ENCODE data around the gene CT47B1.
"Not testable (repeated sequence)": the region's sequence is repeated elsewhere in the genome, so short reads cannot be mapped to it uniquely, and the experiment has no call there.

CT47B1 gene

DNA sequence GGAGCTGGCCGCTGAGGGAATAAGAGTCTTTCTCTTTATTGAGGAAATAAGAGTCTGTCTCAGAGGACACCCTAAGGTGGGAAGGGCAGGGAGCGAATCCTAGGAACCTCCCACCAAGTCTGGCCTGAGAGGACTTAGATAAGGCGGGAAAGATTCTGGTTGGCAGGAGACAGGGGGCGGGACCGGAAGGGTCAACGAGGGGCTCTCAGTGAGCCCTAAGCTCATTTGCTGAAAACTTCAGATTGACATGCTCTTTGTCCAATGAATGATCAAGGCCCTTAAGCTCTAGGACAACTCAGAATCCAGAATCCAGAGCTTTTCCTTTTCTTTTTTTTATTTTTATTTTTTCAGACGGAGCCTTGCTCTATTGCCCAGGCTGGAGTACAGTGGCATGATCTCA, at the start of gene CT47B1:
TSS of gene CT47B1 (minus strand) at position 101 of the 400 bp plus-strand sequence. CDS start 196 bp downstream, outside the sequence.
- DNase-seq (ENCODE audit: low spot score): not testable (repeated sequence)

GRCh38 chrX:120874678-120875557, 748 bp downstream of the CT47B1 start:
- DNase-seq (ENCODE audit: low spot score): no peak

DNA sequence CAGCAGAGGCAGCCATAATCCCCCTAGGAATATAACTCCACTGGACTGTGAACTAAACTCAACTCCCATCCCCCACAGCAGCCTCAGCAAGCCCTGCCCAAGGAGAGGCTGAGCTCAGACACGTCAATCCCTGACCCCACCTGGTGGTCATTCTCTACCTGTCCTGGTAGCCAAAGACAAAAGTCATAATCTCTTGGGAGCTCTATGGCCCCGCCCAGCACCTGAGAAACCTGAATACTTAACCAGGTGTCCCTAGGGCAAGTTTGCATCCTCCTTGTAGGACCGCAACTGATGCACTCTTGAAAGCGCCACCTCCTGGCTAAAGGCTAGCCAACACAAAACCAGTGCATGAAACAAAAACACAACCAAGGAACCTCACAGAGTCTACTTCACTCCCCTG, 18.4 kb downstream of the CT47B1 start:
- DNase-seq (ENCODE audit: low spot score): peak; percentile 3

- peak; percentile 3 for DNase-seq (ENCODE audit: low spot score)
These were observed 34.8 kb downstream of the CT47B1 start for GRCh38 chrX:120840827-120841226.

DNA sequence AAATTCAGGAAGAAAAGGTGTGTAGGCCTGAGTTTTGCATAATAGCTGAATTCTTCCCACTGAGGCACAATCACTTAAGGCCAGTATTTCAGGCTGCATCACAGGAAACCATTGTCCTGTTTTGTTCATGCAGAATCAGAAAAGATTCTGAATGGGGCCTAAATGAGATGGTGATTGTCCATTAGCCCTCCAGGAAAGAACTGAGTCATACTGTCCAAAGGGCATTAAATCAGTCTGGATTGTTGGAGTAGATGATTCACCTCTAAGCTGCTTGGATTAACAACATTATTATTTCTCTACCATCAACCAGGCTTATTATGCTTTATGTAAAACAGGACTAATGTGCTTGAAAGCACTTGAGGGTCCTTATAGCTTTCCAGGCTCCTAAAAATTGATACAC, 36.2 kb downstream of the CT47B1 start:
- no peak for DNase-seq (ENCODE audit: low spot score)

DNA sequence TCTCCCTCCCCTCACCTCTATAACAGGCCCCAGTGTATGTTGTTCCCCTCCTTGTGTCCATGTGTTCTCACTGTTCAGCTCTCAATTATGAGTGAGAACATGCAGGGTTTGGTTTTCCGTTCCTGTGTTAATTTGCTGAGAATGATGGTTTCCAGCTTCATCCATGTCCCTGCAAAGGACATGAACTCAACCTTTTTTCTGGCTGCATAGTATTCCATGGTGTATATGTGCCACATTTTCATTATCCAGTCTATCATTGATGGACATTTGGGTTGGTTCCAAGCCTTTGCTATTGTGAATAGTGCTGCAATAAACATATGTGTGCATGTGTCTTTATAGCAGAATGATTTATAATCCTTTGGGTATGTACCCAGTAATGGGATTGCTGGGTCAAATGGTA, 48.5 kb downstream of the CT47B1 start:
- not testable (repeated sequence) for DNase-seq (ENCODE audit: low spot score)

- no peak for DNase-seq (ENCODE audit: low spot score)
These were observed 50.5 kb downstream of the CT47B1 start for GRCh38 chrX:120825146-120825545.

DNA sequence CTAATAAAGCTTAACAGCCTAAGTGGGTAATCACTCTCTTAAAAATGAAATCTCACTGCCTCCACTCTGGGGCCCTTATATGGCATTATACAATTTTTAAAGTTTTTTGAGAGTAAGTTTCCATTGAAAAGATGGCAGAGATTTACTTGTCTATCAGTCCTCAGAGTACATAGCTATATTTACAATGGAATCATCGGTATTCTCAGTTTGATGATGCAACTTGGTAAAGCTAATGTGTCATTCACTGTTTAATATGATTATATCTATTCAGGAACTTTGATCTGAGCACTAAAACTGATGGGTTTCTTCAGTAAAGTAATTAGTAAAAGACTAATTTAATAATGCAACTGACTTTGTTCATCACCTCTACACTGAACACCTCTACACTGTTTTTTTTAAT, 51.6 kb downstream of the CT47B1 start:
- DNase-seq (ENCODE audit: low spot score): no peak

DNA sequence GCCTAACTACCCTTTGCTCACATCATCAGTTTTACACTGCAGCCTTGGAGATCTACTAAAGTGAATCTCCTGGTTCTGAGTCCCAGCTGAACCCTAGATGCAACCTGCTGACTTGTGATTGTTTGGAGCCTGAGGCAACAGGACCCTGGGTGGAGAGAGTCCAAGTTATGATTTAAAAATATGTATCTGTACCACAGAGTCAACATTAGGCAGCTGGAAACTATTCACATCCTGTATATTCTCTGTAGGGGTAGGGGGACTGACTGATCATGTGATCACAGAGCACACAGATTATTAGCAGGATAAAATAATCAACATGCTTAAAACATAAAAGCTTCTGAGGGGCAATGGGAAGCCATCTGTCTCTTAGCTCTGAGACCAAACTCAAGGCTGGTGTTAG, 52.1 kb downstream of the CT47B1 start:
- no peak for DNase-seq (ENCODE audit: low spot score)
